ENCODE data around the gene ZNF488. TPM values are rescaled to one million over a fixed set of nuclear protein-coding genes. Genes with fewer than 3 reads are reported as not detected.
A peak's percentile ranks its signal among the peaks of the same experiment; 100 is the strongest.

The ZNF488 gene
- under 1 TPM; 0.38 to 0.73 TPM for total RNA-seq
- polyA plus RNA-seq (ENCODE audit: insufficient read length in 6 of 6), result 1 to 10 TPM; 1.6 to 3.1 (median 2.3) TPM
- long read RNA-seq, donor 1, partial matches to known transcripts, result 0 of 1 reads
- long read RNA-seq, donor 1, other reads (novel, unspliced or antisense), result 0 of 1 reads
- long read RNA-seq, donor 2, partial matches to known transcripts, result 0 of 1 reads
- long read RNA-seq, donor 2, other reads (novel, unspliced or antisense), result 0 of 1 reads
- long read RNA-seq, donor 3, result 0 reads
- long read RNA-seq, donor 4, result 0 reads
- long read RNA-seq, donor 5, partial matches to known transcripts, result 0 of 1 reads
- long read RNA-seq, donor 5, other reads (novel, unspliced or antisense), result 0 of 1 reads
- long read RNA-seq, donor 6, partial matches to known transcripts, result 0 of 1 reads
- long read RNA-seq, donor 6, other reads (novel, unspliced or antisense), result 0 of 1 reads
- long read RNA-seq, donor 7, result 0 reads
- long read RNA-seq, donor 8, result 0 reads
- long read RNA-seq, donor 9, result 0 reads
- long read RNA-seq, donor 10, result 0 reads
- long read RNA-seq, donor 11, transcript ZNF488-201 (2 exons, 3,496 nt), result major isoform, 16 of 16 reads
- long read RNA-seq, donor 11, partial matches to known transcripts, result 0 of 16 reads
- long read RNA-seq, donor 11, other reads (novel, unspliced or antisense), result 0 of 16 reads
- long read RNA-seq, donor 12, result 0 reads

GRCh38 chr10:47384148-47384921 lies at the start of gene ZNF488:
TSS of gene ZNF488 (minus strand) at chr10:47384293. CDS start at chr10:47368829, 15,464 bp downstream.
- Histone ChIP-seq H3K36me3 (no peaks in the 10 kb centered on the region), H3K4me3 (peak within 1 kb of the TSS; percentile 58 to 71), H3K4me1 (peaks cover 4 to 8% of the 10 kb centered on the region in 2 donors), H3K27ac (peak within 1 kb of the TSS in 1 of 2 donors; percentile 77), H3K9me3 (no peaks in the 10 kb centered on the region), H3K27me3 (peaks cover 4 to 28% of the 10 kb centered on the region in 2 donors)
- intact Hi-C loops (cut with DNase I), result no loop called here
- DNase-seq (peak; percentile 85 to 93 (median 88)), ATAC-seq (peak; percentile 99)
- TF ChIP-seq CTCF (IDR thresholded peaks at IDR 0.05), result no peak

- no peak for TF ChIP-seq CTCF (IDR thresholded peaks at IDR 0.05)
- Histone ChIP-seq H3K27me3 (no peaks in the 10 kb centered on the region), H3K4me3 (no peak overlapping the region), H3K36me3 (no peaks in the 10 kb centered on the region), H3K4me1 (no peaks in the 10 kb centered on the region), H3K27ac (no peak overlapping the region), H3K9me3 (no peaks in the 10 kb centered on the region)
- DNase-seq (no peak), ATAC-seq (no peak)
- intact Hi-C loops (cut with DNase I), result no loop called here
Measured at GRCh38 chr10:47425813-47426419, 41.8 kb upstream of the ZNF488 start.

GRCh38 chr10:47424231-47424630 lies 40.1 kb upstream of the ZNF488 start:
- no peak for TF ChIP-seq CTCF (IDR thresholded peaks at IDR 0.05)
- Histone ChIP-seq H3K36me3 (no peaks in the 10 kb centered on the region), H3K27me3 (no peaks in the 10 kb centered on the region), H3K27ac (no peak overlapping the region), H3K4me1 (no peaks in the 10 kb centered on the region), H3K9me3 (no peaks in the 10 kb centered on the region), H3K4me3 (no peak overlapping the region)
- DNase-seq (no peak), ATAC-seq (no peak)
- intact Hi-C loops (cut with DNase I), result no loop called here

- H3K36me3 ChIP-seq, result no peaks in the 10 kb centered on the region
- DNase-seq (no peak), ATAC-seq (no peak)
- no peaks in the 10 kb centered on the region for H3K4me1 ChIP-seq
- intact Hi-C loops (cut with DNase I), result no loop called here
- no peak for TF ChIP-seq CTCF (IDR thresholded peaks at IDR 0.05)
- H3K9me3 ChIP-seq, result no peaks in the 10 kb centered on the region
- H3K27me3 ChIP-seq, result no peaks in the 10 kb centered on the region
- no peak overlapping the region for H3K27ac ChIP-seq
- no peak overlapping the region for H3K4me3 ChIP-seq
Measured at GRCh38 chr10:47423476-47423875, 39.4 kb upstream of the ZNF488 start.

Measured in left lung (tissue), 14 donors.